ENCODE data around the gene TSSC4.

GRCh38 chr11:2426221-2426620 is 25.7 kb downstream of the TSSC4 start:
- TF ChIP-seq CTCF (IDR thresholded peaks at IDR 0.05; ENCODE audit: low read depth, low read length, poor library complexity, severe bottlenecking) (no peak), EZH2phosphoT487 (IDR thresholded peaks at IDR 0.05; ENCODE audit: borderline replicate concordance, low read length) (no peak)

Data from DOHH2 (cell line).